HG03575 (cell line): ENCODE results near the gene DAPK2.

Source experiments
- ATAC-seq: cut with Tn5 transposase; IDR thresholded peaks from one replicate; pipeline ENCODE4 v1.9.1; 2021; ENCODE audit not compliant: unreplicated experiment, insufficient number of reproducible peaks, low FRiP score; ENCODE audit errors: extremely low read depth

The DAPK2 gene

DNA sequence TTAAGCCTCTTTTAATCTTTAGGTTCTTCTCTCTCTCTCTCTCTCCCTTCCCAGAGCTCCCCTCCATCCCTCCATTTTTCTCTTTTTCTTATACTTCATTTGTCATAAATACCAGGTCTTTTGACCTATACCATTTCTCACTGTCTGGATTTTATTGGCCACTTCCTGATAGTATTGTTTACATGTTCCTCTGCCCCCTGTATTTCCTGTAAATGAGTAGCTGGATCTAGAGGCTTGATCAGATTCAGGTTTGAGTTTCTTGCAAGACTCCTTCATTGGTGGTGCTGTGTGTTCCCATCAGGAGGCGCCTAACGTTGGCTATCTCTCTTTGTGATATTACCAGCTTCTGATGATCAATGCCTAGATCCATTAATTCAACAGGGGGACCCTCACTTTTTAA lies 42.2 kb downstream of the DAPK2 start:
- no peak for ATAC-seq

DNA sequence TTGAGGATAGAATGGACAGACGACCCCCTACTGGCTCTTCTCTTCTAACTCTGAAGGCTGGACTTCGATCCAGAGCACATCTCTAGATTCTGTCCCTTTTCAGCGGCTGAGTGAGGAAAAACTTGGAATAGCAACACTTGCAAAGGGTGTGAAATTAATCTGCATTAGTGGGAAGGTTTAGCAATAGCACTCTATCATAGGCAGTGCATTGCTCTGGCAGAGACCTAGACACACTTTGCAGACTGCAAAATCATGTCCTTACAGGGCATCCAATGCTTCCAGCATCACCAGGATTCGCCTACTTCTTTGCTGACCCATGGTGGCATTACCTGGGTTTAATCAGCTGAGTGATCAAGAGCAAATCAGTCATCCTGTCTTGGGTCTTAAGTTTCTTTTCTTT lies 43.1 kb downstream of the DAPK2 start:
- no peak for ATAC-seq

DNA sequence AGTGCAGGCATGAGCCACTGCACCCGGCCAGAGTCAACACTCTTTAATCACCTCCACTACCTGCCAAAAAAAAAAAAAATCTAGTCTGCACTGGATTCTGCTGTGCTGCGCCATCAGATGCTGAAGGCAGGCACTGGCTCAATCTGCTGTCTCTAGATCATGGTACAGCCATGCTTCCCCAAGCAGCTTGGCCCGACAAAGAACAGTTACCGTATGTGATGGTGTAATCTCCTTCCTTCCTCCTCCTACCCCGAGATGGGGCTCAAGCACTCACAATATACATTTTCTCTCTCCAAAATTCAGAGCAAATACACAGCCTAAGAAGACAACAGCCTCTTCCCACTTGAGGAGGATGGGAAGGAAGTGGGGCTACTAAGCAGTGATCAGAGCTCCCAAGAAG lies 45.1 kb downstream of the DAPK2 start:
- no peak for ATAC-seq

DNA sequence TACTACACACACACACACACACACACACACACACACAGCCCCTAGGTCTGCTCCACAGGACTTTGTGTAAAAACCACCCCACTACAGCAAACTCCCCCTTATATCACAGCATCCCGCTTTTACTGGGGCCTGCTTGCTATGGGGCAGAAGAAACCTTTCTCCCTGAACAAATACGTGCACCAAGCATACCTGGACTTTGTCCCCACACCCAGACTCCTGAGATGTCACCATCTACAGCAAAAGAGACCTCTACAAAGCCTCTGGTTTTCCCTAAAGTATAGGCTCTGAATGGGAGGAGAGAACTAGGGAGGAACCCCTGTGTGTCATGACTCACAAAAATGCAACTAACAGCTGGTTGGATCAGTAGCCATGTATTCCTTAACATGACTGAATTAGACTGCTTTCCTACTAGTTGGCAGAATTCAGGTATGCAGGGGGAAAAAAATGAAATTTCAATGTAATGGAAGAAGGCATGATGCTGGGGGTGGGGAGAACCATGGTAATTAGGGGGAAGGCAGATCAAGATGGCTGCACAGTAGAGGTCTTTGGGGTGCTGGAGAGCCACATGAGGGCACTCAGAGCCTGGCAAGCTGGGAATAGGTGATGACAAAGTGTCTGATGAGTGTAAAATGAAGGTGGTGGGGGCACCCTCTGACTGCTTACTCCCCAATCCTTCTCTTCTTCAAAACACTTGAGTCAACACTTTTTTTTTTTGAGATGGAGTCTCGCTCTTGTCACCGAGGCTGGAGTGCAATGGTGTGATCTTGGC lies 45.9 kb downstream of the DAPK2 start:
- ATAC-seq = no peak

DNA sequence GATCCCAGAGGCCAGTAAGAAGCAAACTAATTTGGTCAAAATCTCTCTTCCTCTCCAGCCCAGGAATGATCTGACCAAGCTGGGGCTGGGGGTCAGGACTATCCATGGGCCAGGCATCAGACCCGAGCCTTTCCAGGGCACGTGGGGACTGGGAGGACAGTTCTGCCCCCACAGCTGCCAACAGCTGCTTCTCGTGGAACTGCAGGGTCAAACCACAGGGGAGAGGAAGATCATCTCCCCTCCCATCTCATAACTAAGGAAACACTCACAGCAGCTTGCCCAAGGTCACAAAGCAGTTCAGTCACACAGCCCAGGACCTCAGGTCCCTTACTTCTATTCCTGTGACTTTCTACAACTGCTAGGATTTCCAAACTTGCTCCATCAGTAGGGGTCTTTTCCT lies 47.1 kb downstream of the DAPK2 start:
- no peak for ATAC-seq

DNA sequence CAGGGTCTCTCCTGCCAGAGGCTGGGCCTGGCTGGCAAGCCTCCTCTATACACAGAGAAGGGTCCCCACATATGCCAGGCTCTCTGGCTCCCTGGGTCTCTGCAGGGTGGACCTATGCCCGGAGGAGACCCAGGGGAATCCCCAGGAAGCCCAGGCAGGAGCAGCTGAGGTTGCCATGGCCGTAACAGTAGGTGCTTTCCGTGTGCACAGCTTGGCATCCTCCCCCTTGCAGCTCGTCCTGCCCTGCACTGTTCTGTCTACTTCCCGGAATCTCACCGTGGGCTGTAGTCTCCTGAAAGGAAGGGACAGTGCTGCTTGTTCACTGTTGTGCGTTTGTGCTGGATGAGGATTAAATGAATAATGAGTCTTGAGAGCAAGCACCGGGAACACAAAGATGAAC lies 47.8 kb downstream of the DAPK2 start:
- no peak for ATAC-seq

DNA sequence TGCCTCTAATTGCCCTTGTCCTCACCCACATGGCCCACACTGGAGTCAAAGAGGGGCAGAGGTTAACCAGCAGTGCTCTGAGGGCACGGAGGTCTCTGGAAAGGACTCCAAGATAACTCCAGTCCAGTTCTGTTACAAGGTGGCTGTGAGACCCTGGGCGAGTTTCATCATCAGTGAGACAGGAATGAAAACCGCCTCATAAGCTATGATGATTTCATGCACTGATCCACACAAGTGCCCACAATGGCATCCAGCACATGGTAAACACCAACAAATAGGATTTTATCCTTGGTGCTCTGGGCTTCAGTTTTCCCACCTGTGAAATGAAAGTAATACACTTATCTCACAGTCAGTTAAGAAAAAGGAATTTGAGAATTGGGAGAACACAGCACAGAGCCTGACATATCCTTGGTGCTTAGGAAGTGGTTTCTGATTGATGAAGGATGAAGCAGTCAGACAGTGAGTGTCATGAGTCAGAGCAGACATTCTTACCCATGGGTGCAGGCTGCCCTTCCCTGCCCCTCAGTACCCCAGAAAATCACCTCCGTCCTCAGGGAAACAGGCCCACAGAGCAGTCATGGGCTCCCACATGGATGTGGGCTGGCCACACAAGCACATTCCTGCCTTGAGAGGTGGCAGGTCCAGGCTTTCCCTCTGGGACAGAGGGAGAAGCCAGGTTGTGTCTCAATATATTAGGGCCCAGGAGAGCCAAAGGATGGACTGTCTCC lies 48.4 kb downstream of the DAPK2 start:
- ATAC-seq = no peak

DNA sequence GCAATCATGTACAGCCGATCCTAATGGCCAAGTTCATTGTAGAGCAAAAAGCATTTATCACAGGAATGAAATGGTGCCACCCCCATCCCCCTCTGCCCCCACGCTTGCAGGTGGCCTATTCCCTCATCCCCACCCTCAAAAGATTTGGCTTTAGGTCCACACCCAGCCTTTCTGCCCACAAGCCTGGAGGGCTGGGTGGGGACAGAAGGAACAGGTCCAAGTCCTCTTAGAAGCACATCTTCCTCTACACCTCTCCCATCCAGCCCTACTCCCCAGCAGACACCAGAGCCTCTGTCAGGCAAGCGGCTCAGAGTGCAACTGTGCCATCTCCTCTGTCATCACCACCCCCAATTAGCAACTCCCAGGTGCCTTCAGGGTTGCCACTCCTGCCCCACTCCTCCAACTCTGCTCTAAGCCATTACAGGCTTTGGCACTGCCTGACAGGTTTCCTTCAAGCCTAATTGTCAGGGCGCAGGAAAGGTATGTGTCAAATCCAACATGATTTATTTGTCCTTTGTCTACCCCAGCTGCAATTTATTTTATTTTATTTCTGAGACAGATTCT lies 49.4 kb downstream of the DAPK2 start:
- ATAC-seq = no peak

DNA sequence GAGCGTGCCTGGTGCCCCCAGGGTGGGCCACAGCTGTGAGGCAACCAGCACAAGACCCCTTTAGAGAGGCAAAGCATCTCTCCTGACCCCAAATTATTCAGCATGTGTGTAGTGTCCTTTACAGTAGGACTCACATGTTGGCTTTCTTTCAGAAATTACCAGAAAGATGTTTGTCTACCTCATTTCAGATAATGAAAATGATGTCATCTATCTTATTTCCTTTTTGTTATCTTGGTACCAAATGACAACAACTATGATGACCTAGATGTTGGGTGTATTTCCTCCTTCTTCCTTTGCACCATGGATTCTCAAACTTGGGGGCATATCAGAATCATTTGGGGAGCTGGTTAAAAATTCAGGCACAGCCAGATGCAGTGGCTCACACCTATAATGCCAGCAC lies 50.5 kb downstream of the DAPK2 start:
- ATAC-seq = no peak

DNA sequence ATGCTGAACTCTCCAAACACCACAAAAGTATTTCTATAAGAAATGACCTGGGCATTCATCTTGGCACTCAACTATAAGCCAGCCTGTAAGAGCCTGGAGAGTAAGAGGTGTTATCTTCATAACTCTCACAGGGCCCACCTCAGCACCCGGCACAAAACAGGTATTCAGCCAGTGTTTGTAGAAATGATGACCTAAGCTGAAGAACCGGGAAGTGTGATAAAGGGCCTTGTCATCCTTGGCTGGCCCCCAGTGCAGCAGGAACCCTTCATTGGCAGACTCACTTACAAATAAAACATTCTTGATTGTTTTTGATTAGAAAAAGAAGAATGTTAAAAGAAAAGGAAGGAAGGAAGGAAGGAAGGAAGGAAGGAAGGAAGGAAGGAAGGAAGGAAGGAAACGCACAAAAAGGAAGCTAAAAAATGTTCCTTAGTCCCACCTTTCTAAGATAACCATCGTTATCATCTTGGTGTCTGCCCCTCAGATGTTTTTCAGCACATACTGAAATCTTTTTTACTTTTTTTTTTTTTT lies 52.1 kb downstream of the DAPK2 start:
- no peak for ATAC-seq

DNA sequence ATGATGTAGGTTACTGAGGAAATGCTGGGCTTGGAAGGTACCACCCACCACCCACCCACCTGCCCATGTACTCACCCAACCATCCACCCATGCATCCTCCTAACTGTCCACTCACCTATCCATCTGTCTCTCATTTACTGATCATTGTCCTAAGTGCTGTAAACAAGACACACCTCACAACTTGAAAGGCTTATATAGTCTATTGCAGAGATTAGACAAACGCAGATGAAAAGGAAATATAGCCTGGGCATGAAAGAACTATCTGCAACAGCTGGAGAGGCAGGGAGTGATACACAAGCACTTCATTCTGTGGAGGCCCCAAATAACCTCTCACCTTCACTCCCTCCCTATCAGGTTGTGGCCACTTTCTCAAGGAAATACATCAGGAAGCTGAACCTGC lies 54.0 kb downstream of the DAPK2 start:
- ATAC-seq = no peak

DNA sequence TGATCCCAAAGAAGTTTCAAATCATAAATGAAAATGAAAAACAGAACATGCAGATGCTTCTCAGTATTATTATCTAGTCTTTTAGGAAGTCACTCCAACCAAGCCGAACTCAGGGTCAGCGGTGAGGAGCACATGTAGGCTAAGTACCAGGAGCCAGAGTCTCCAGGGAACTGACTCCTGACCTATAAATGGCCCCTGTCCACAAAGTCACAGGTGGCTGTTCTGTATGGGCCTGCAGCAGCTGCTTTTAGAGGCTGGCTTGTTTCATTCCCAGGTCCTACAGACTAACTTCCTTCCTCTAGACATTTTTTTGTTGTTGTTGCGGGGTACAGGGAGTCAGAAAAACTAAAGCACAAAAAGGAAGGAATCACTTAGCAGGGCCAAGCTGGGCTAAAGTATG lies 54.6 kb downstream of the DAPK2 start:
- no peak for ATAC-seq

DNA sequence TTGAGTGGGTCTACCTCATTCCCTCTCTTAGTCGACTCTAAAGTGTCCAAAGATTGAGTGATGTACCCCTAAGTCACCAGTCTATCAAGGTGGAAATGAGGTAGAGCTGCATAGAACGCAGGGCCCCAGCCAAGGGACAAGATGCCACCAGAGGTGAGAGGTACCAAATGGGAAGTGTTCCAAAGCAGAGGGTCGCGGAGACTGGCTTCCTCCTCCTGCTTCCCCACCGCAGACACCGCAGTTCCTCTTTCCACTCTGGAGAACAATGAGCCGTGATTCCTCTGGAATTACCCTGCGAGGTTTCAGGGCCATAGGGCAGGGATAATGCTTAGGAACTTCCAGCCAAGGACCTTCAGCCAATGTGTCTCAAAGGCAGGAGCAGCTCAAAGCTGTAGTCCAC lies 55.8 kb downstream of the DAPK2 start:
- no peak for ATAC-seq

DNA sequence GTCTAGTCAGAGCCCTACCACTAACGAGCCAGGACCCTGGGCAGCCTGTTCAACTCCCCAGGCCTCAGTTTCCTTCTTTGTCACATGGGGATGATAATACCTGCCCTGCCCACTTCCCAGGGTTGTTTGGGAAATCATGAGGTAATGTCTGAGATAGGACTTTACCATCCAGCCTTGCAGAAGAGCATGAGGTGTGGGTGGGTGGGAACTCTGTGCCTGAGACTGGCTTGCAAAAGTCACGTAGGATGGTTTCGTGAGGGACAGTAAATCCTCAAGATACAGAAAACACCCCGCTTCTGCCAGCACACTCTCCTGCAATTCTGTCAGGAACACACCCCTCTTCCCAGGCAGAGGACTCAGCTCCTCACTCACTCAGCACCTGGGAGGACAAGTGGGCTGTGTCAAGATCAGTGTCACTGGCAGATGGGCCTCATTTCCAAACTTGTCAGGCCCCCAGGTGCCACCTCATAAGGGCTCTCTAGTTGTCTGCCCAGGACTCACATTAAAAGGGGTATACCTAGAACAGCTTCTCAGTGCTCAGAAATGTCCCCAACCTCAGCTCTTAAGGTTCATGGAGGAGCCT lies 58.4 kb downstream of the DAPK2 start:
- ATAC-seq = no peak

DNA sequence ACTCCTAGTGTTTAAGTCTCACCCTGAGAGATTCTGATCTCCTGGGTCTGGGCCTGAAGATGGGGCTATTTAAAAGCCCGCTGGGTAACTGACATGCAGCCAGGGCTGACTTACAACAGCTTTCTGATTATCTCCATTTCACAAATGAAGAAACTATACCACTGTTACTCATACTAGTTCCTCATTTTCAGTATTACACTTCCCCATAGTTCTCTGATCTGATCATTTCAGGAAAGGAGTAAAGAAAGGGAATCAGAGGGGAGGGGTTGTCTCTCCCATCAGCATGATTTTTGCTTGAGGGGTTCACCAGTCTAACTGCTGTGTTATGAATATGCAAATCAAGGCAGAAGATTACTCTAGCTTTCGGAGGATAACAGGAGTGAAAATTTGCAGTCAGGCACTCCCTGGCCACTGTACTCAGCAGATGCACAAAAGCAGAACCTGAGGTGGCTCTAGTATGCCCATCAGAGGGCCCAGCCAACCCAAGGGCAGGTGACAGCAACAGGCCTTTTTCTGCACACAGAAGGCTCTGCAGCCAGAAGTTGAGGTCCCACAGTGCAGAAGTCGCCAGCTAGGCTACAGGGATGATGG lies 59.4 kb downstream of the DAPK2 start:
- ATAC-seq = no peak

DNA sequence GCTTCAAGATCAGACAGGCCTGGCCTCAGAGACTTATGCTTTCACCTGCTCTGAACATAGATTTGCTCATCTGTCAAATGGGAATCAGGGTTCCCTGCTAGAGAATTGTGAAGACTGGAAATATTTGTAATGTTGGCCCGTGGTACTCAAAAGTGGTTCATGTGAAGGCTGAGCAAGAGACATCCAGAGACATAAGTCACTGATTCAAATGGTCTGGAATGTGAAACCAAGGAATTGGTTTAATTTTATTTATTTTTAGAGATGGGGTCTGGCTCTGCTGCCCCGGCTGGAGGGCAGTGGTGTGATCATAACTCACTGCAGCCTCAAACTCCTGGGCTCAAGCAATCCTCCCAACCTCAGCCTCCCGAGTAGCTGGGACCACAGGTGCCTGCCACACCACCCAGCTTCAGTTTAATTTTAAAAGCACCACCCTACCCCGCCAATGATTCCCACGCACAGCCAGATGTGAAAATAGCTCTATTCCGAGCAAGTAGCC lies 60.1 kb downstream of the DAPK2 start:
- ATAC-seq = no peak

DNA sequence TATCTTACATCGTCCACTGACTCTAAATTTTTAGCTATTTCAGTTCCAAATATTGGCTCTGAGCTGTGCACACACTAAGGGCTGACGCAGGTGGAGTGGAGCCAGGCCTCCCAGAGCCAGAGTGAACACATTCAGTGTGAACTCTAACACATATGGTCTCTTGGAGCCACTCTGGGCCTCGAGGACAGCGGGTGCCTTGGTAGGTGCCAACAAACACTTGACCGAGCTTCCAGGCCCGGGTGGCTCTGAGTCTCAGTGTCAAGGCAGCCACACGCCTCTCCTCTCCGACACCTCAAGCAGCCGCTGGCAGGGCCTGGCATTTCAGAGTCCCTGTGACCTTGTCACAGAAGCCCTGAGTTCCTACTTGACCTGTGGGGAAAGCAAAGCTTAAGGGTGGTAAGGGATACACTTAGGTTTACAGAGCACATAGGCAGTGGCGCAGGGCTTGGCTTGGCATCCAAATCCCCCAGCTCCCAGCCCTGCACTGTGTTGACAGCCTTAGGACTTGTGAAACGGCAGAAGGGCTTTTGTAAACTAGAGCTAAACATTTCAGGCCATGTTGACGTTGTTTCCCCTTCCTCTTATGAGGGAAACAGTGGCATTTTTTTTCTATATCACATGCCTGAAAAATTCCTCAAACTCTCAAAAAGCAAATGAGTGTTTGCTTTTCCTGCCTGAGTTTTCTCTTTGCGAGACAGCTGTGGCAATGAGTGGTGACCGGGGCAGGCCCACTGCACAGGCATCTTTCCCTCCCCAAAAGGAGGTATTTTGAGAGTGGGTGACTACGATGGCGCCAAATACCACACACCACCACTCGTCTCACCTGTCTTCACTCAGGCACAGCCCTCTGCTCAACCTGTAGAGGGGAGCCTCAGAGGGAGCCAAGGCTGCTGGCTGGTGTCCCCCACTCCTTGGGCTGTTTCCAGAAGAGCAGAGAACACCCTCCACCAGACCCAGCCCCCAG lies 60.8 kb downstream of the DAPK2 start:
- no peak for ATAC-seq

DNA sequence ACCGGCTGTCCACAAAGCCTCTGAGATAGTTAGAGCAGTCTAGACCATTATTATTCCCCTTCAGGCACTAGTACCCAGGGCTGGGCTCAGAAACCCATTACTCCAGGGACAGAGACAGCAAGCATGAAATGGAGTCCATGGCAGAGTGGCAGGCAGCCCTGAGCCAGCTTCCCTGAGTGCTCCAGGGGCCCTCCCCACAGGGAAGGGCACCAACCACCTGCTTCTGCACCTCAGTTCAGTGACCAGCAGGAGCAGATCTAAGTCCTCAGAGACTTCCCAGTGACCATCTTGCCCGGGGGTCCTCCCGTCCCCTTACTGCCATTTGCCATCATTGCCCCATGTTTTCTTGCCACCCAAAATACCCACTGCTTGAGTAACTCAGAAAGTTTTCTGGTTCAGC lies 62.0 kb downstream of the DAPK2 start:
- ATAC-seq = no peak
